Measurements from ENCODE around the gene NMUR1.
A peak's percentile ranks its signal among the peaks of the same experiment; 100 is the strongest.

The NMUR1 gene

GRCh38 chr2:231549446-231550239, 19.4 kb upstream of the NMUR1 start:
- no peak for DNase-seq

GRCh38 chr2:231548752-231549151, 18.5 kb upstream of the NMUR1 start:
- no peak for DNase-seq

- DNase-seq: no peak
Observed at GRCh38 chr2:231547315-231548110, 17.3 kb upstream of the NMUR1 start.

- DNase-seq: no peak
Observed at GRCh38 chr2:231546014-231546715, 15.9 kb upstream of the NMUR1 start.

GRCh38 chr2:231545105-231545902, 15.1 kb upstream of the NMUR1 start:
- DNase-seq: peak; percentile 69

GRCh38 chr2:231542136-231542535, 11.9 kb upstream of the NMUR1 start:
- DNase-seq: no peak

- peak; percentile 15 for DNase-seq
Observed at GRCh38 chr2:231541645-231542044, 11.4 kb upstream of the NMUR1 start.

- no peak for DNase-seq
Observed at GRCh38 chr2:231539991-231540390, 9.7 kb upstream of the NMUR1 start.

- DNase-seq: no peak
Observed at GRCh38 chr2:231535961-231536360, 5.7 kb upstream of the NMUR1 start.

GRCh38 chr2:231533777-231534125, 3.5 kb upstream of the NMUR1 start:
- no peak for DNase-seq

- no peak for DNase-seq
Observed at GRCh38 chr2:231533086-231533776, 3.0 kb upstream of the NMUR1 start.

GRCh38 chr2:231532756-231533035, 2.5 kb upstream of the NMUR1 start:
- no peak for DNase-seq

GRCh38 chr2:231531883-231532755, 1.9 kb upstream of the NMUR1 start:
- no peak for DNase-seq

- no peak for DNase-seq
Observed at GRCh38 chr2:231531466-231531865, 1.2 kb upstream of the NMUR1 start.

- no peak for DNase-seq
Observed at GRCh38 chr2:231528636-231529030, 1.6 kb downstream of the NMUR1 start.

GRCh38 chr2:231527955-231528635, 2.1 kb downstream of the NMUR1 start:
- no peak for DNase-seq

- no peak for DNase-seq
Observed at GRCh38 chr2:231527091-231527395, 3.2 kb downstream of the NMUR1 start.

- DNase-seq: no peak
Observed at GRCh38 chr2:231526341-231527090, 3.7 kb downstream of the NMUR1 start.

GRCh38 chr2:231525248-231526163, 4.7 kb downstream of the NMUR1 start:
- DNase-seq: no peak
